Measurements from ENCODE around the gene LRIG3. TPM values are rescaled to one million over a fixed set of nuclear protein-coding genes. Genes with fewer than 3 reads are reported as not detected.

The LRIG3 gene
- total RNA-seq, 4 donors from 2014 or later = 60.3 to 120 (median 78.3) TPM

DNA sequence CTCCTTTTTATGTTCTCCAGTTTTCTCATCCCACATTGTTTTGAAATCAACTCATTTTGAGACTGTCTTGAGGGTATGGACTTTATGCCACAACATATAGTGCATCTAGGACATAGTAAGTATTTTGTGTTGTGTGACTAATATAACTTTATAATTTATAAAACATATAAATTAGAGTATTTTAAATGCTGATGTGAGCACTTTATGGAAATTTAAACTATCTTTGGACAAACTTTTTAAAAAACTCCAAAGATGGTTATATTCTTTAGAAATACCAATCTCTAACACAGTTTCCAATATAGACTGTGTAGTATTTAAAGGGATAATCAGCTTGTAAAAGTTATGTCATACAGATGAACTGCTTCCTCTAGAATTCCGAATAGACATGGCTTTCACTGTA, 87.4 kb downstream of the LRIG3 start:
- no peak for DNase-seq (ENCODE audit: low spot score in 2 of 2)
- Histone ChIP-seq H3K4me1 (no peaks in the 10 kb centered on the region), H3K4me3 (no peak overlapping the region), H3K27me3 (no peaks in the 10 kb centered on the region), H3K27ac (no peak overlapping the region), H3K9me3 (peaks cover 0 to 8% (median 0%) of the 10 kb centered on the region in 4 donors), H3K36me3 (no peaks in the 10 kb centered on the region)
- 81 to 95% methylated on average over 1 of the region's 1 CpG for WGBS, 2 donors
- TF ChIP-seq POLR2A (IDR thresholded peaks at IDR 0.05) (no peak), EP300 (IDR thresholded peaks at IDR 0.05) (no peak)
- TF ChIP-seq, protein P1, sequence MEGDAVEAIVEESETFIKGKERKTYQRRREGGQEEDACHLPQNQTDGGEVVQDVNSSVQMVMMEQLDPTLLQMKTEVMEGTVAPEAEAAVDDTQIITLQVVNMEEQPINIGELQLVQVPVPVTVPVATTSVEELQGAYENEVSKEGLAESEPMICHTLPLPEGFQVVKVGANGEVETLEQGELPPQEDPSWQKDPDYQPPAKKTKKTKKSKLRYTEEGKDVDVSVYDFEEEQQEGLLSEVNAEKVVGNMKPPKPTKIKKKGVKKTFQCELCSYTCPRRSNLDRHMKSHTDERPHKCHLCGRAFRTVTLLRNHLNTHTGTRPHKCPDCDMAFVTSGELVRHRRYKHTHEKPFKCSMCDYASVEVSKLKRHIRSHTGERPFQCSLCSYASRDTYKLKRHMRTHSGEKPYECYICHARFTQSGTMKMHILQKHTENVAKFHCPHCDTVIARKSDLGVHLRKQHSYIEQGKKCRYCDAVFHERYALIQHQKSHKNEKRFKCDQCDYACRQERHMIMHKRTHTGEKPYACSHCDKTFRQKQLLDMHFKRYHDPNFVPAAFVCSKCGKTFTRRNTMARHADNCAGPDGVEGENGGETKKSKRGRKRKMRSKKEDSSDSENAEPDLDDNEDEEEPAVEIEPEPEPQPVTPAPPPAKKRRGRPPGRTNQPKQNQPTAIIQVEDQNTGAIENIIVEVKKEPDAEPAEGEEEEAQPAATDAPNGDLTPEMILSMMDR (IDR thresholded peaks at IDR 0.05) = no peak
